GM21529 (cell line): ENCODE measurements around the gene NXN.
"Not testable (repeated sequence)": the region's sequence is repeated elsewhere in the genome, so short reads cannot be mapped to it uniquely, and the experiment has no call there.

Experiments
- ATAC-seq: cut with Tn5 transposase; IDR thresholded peaks from one replicate; pipeline ENCODE4 v1.9.1; 2021; ENCODE audit not compliant: unreplicated experiment

Gene NXN

GRCh38 chr17:802901-803881, 176.4 kb downstream of the NXN start:
- no peak for ATAC-seq

- no peak for ATAC-seq
Observed at GRCh38 chr17:802481-802880, 177.1 kb downstream of the NXN start.

- ATAC-seq: no peak
Observed at GRCh38 chr17:801660-802059, 177.9 kb downstream of the NXN start.

GRCh38 chr17:800446-801242, 178.9 kb downstream of the NXN start:
- no peak for ATAC-seq

GRCh38 chr17:799261-799660, 180.3 kb downstream of the NXN start:
- no peak for ATAC-seq

- ATAC-seq: no peak
Observed at GRCh38 chr17:798246-798645, 181.3 kb downstream of the NXN start.

- no peak for ATAC-seq
Observed at GRCh38 chr17:797236-797840, 182.2 kb downstream of the NXN start.

- ATAC-seq: no peak
Observed at GRCh38 chr17:796609-797008, 183.0 kb downstream of the NXN start.

- ATAC-seq: no peak
Observed at GRCh38 chr17:795721-796120, 183.9 kb downstream of the NXN start.

GRCh38 chr17:795276-795675, 184.3 kb downstream of the NXN start:
- ATAC-seq: no peak

GRCh38 chr17:794876-795275, 184.7 kb downstream of the NXN start:
- ATAC-seq: no peak

GRCh38 chr17:792277-792676, 187.3 kb downstream of the NXN start:
- ATAC-seq: no peak

GRCh38 chr17:791829-792228, 187.7 kb downstream of the NXN start:
- no peak for ATAC-seq

- not testable (repeated sequence) for ATAC-seq
Observed at GRCh38 chr17:790874-791247, 188.7 kb downstream of the NXN start.

- not testable (repeated sequence) for ATAC-seq
Observed at GRCh38 chr17:789931-790873, 189.4 kb downstream of the NXN start.

GRCh38 chr17:789160-789840, 190.3 kb downstream of the NXN start:
- no peak for ATAC-seq

- no peak for ATAC-seq
Observed at GRCh38 chr17:788551-788950, 191.0 kb downstream of the NXN start.

- no peak for ATAC-seq
Observed at GRCh38 chr17:787641-788221, 191.8 kb downstream of the NXN start.

GRCh38 chr17:785901-786300, 193.7 kb downstream of the NXN start:
- not testable (repeated sequence) for ATAC-seq
